ENCODE measurements around the gene GOLT1B. TPM values are rescaled to one million over a fixed set of nuclear protein-coding genes. Genes with fewer than 3 reads are reported as not detected.

GOLT1B gene
- total and polyA plus RNA-seq, 9 of the 15 experiments (the other 6 are each of a cell fraction or from before 2014, with no cell fraction given), result 9.4 to 66.1 (median 26.7) TPM

- TF ChIP-seq, protein P1, sequence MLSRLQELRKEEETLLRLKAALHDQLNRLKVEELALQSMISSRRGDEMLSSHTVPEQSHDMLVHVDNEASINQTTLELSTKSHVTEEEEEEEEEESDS (CRISPR knock-in tag; IDR thresholded peaks at IDR 0.05), result no peak
- no peak for TF ChIP-seq BCOR (IDR thresholded peaks at IDR 0.05)
Observed at GRCh38 chr12:21509768-21510167, 8.2 kb downstream of the GOLT1B start (continued).

GRCh38 chr12:21516281-21516680, 14.7 kb downstream of the GOLT1B start:
- no peaks in the 10 kb centered on the region for H3K4me1 ChIP-seq (replicated peaks in 1 of 2; ENCODE audit: control insufficient read depth in 2 of 2, insufficient read depth in 2 of 2, low read length in 2 of 2)
- WGBS (ENCODE audit: insufficient coverage, low coverage, missing lambda C conversion rate), result 89% methylated on average over 2 of the region's 2 CpGs
- ATAC-seq, result no peak
- no peaks in the 10 kb centered on the region for H3K79me2 ChIP-seq (ENCODE audit: control insufficient read depth, insufficient read depth, low read length)
- H4K20me1 ChIP-seq (replicated peaks; ENCODE audit: control insufficient read depth, insufficient read depth, low read length), result no peaks in the 10 kb centered on the region
- no peaks in the 10 kb centered on the region for H3K9me3 ChIP-seq (replicated peaks; ENCODE audit: control insufficient read depth, insufficient read depth, low read depth, low read length)
- in situ Hi-C loops (cut with MboI), result no loop called here
- BruUV-seq (replicated peaks), result no TSS peak
- no peak for TF ChIP-seq ZBTB7A (IDR thresholded peaks at IDR 0.05; ENCODE audit: borderline replicate concordance, control insufficient read depth, low read depth, low read length)
- TF ChIP-seq ZNF740 (CRISPR knock-in tag; IDR thresholded peaks at IDR 0.05), result no peak
- TF ChIP-seq ZNF740 (tag; IDR thresholded peaks at IDR 0.05), result no peak
- TF ChIP-seq CC2D1A (IDR thresholded peaks at IDR 0.05), result no peak
- TF ChIP-seq, protein P2, sequence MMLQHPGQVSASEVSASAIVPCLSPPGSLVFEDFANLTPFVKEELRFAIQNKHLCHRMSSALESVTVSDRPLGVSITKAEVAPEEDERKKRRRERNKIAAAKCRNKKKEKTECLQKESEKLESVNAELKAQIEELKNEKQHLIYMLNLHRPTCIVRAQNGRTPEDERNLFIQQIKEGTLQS (IDR thresholded peaks at IDR 0.05), result no peak
- TF ChIP-seq, protein P2 (CRISPR knock-in tag; conservative IDR thresholded peaks at IDR 0.05), result no peak
- TF ChIP-seq TCF7 (IDR thresholded peaks at IDR 0.05; ENCODE audit: borderline replicate concordance), result no peak
- TF ChIP-seq, protein P3, sequence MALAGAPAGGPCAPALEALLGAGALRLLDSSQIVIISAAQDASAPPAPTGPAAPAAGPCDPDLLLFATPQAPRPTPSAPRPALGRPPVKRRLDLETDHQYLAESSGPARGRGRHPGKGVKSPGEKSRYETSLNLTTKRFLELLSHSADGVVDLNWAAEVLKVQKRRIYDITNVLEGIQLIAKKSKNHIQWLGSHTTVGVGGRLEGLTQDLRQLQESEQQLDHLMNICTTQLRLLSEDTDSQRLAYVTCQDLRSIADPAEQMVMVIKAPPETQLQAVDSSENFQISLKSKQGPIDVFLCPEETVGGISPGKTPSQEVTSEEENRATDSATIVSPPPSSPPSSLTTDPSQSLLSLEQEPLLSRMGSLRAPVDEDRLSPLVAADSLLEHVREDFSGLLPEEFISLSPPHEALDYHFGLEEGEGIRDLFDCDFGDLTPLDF (CRISPR knock-in tag; IDR thresholded peaks at IDR 0.05), result no peak
- no peak overlapping the region for H3K9ac ChIP-seq (ENCODE audit: insufficient read depth in 1 of 2, low read depth in 2 of 2, low read length in 2 of 2)
- POLR2A ChIA-PET, result no interaction called here
- CTCF ChIA-PET (ENCODE audit: low intra/inter-chr PET ratio), result no interaction called here
- H3K27me3 ChIP-seq (ENCODE audit: control insufficient read depth in 2 of 2, insufficient read depth in 2 of 2, low read length in 2 of 2), result no peaks in the 10 kb centered on the region
- H3K9me1 ChIP-seq (ENCODE audit: control insufficient read depth, insufficient read depth, low read length), result no peaks in the 10 kb centered on the region
- no peak overlapping the region for H3K4me3 ChIP-seq
- no peak for DNase-seq (ENCODE audit: extremely low read depth in 1 of 4, low spot score in 3 of 4)
- no peak overlapping the region for H2AFZ ChIP-seq (ENCODE audit: low read depth, low read length)
- H3K36me3 ChIP-seq (ENCODE audit: control insufficient read depth, insufficient read depth, low read length), result peaks cover 33% of the 10 kb centered on the region
- intact Hi-C loops (cut with micrococcal nuclease), result no loop called here
- H3K4me2 ChIP-seq (ENCODE audit: insufficient read depth, low read length), result no peak overlapping the region
- FAIRE-seq, result no peak
- no peak overlapping the region for H3K27ac ChIP-seq (ENCODE audit: extremely low read depth, low read depth, low read length)

All from K562 (cell line).